ENCODE measurements around the gene FOXRED1.
A peak's percentile ranks its signal among the peaks of the same experiment; 100 is the strongest.

Gene FOXRED1

DNA sequence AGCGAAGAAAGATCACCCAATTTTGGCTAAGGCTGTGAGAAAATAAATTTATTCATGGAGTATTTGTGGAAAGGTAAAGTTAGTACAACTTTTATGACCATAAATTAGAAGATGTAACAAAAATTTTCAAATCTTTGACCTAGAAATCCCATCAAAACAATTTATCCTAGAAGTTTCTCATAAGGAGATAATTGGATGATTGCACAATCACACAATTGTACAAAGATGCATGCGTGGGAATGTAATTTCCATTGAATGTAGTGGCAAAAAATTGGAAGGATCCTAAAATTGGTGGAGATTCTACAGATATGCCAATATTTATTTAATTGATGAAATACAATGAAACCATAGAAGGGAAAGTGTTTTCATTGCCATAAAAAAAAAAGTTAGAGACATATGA is 11.8 kb upstream of the FOXRED1 start:
- no peak for DNase-seq (ENCODE audit: extremely low read depth, low read depth)
- no peak for TF ChIP-seq CTCF (IDR thresholded peaks at IDR 0.05; ENCODE audit: low read depth, low read length)

DNA sequence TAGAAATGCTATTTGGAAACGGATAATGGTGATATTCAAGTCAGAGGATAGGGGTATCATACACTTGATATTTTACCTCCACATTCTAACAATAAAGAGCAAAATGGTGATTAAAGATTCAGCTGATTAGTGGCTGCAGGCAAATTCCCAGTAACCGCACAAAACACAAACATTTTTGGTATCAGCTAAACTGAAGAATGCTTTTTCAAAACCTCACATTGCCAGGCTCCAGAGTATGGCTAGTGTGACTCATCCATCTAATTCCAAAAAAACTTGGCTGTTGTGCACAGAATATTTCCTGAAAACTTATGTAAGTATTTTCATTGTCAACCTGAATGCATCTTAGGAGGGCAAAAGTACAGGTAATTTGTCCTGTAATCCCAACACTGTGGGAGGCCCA is 11.2 kb upstream of the FOXRED1 start:
- TF ChIP-seq CTCF (IDR thresholded peaks at IDR 0.05; ENCODE audit: low read depth, low read length) = no peak
- DNase-seq (ENCODE audit: extremely low read depth, low read depth) = peak; percentile 39

DNA sequence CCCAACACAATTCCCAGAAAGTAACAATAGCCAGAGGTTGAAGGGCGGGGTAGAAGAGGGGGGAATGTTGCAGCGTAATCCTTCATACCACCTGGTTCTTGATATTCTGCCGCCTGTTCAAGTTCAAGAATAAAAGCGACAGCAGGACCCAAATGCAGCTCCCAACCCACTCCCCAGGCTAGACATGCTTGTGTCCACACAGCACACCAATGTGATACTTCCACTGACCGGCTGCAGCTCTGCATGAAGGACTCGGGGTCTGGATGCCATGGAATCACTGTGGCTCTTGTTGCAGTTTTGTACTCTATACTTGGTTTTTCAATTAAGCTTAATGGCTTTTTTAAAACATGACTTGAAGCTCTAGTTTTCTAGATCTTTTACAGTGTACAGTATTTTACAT is 6.7 kb upstream of the FOXRED1 start:
- no peak for DNase-seq (ENCODE audit: extremely low read depth, low read depth)
- TF ChIP-seq CTCF (IDR thresholded peaks at IDR 0.05; ENCODE audit: low read depth, low read length) = no peak

DNA sequence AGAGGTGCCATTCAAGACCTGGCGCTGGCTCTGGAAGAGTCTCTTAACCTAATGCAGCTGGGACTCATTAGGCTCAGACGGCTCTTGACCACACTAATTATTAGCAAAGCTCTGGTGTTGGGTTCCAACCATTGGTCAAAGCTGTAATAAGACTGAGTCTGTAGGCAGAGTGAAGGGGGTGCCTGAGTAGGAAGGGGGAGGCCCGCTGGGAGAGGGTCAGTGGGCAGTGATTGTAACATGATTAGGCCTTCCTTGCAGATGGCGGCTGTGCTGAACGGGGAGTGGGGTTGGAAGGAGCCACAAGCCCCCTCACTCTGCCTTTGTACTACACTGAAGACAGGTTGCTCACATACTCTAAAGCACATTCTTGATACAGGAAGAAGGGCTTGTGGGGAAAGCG is 5.5 kb upstream of the FOXRED1 start:
- DNase-seq (ENCODE audit: extremely low read depth, low read depth) = no peak
- no peak for TF ChIP-seq CTCF (IDR thresholded peaks at IDR 0.05; ENCODE audit: low read depth, low read length)

GRCh38 chr11:126265811-126266210 is 3.1 kb upstream of the FOXRED1 start:
- TF ChIP-seq CTCF (IDR thresholded peaks at IDR 0.05; ENCODE audit: low read depth, low read length) = no peak; the same call in 1 of the 2 replicates
- no peak for DNase-seq (ENCODE audit: extremely low read depth, low read depth)

- no peak for TF ChIP-seq CTCF (IDR thresholded peaks at IDR 0.05; ENCODE audit: low read depth, low read length)
- DNase-seq (ENCODE audit: extremely low read depth, low read depth) = no peak
These were observed 1.3 kb upstream of the FOXRED1 start for GRCh38 chr11:126267650-126268049.

DNA sequence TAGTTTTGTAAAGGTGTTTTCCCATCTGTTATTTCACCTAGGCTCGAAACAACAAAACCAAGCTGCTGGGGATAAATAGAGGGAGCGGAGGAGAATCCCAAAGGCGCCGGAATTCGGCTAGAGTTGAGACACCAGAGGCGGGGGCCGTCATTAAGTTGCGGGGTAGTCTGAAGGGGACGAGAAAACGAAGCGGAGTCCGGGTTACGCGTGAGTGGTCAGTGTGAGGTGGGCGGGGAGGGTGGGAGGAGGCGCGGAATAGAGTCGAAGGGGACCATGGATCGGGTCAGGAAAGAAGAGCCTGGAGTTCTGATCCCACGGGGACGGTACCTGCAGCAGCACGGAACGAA is 620 bp upstream of the FOXRED1 start:
- no peak for TF ChIP-seq CTCF (IDR thresholded peaks at IDR 0.05; ENCODE audit: low read depth, low read length)
- no peak for DNase-seq (ENCODE audit: extremely low read depth, low read depth)

All from AG09319 (cell line).